Measurements from ENCODE around the gene FAM120AOS. TPM values are rescaled to one million over a fixed set of nuclear protein-coding genes. Genes with fewer than 3 reads are reported as not detected.

FAM120AOS gene
- total RNA-seq (2022; extraction: Qiagen RNA extraction; ENCODE audit: low read depth): 43.7 to 51.7 TPM (median 48.4 TPM) in 5 replicates

DNA sequence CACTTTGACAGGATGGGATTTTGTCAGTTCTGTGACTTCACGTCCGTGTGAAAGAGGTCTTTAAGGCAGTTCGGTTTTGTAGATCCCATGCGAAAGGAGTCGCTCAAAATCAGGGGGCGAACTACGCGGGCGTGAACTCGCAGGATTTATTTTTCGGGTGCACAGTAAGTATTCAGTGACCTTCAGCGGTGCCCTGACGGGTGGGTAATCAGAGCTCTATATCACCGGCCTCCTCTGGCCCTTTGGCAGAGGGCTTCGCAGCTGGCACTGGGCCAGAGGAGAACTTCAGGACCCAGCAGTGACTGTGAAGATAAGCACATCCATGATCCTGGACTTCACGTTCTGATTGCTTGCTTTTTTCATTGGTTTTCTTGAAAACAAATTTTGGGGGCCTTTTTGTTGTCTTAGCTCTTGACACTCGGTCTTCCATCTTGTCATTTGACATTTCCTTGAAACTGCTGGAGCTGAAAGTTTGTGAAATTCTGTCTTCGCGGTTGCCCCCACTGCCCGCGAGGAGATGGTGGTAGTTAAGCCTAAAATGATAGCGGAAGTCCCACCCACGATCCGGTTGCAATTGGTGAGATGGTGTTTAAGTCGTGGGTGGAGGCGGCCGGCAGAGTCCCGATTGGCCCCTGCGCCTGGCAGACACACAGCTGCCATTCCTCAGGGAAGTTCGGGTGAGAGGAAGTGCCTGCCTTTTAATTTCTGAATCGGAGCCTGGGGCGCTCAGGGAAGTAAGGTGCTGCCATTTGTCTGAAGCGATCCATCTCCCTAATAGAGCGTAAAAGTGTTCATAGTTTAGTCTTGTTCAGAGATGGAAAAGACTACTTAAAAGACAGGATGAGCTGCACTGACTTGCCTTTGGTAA lies at the start of gene FAM120AOS:
Gene FAM120AOS, minus strand, starts transcription at position 535 of the 868 bp plus-strand sequence. CDS start 872 bp downstream, outside the sequence.

DNA sequence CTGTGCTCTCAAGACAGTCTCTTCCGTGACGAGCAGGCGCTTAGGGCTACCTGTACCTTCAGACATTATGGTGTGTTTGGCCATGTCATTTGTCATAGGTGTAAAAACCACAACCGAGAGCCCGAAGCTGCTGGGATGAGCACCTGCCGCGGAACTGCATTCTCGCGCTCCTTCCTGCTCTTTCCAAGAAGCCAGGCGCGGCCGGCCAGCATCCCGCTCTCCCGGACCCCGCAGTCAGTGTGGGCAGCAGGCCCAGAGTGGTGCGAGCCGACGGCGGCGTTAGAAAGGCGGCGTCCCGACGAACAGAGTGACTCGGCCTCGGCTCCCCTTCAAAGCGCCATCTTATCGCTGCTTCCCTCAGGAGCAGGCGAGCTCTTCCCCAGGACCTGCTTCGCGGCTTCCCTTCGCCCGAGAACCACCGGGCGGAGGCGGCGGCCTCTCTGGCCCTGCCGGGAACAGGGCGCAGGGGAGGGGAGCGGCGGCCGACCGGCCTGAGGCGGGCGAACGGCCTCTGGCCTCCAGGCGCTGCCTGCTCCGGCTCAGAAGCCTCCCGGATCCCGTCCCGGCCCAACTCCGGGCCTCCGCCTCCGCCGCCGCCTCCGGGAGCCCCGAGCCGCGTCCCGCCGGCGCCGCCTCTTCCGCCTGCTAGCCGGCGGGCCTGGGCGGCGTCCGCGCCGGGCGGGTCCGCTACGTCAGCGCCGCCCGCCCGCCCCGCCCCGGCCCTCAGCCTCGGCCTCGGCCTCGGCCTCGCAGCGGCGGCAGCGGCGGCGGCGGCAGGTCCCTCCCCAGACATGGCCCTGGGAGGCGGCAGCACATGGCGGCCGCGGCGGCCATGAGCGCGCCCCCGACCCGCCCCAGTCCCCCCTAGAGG lies 2.2 kb downstream of the FAM120AOS start, which contains the start of gene FAM120A:
Gene FAM120A, plus strand, starts transcription at position 741 of the 871 bp plus-strand sequence. CDS start 231 bp downstream, outside the sequence.

Other genes starting within 250 kb of the FAM120AOS start
- 72.2 to 79.9 TPM (median 76.1 TPM) in 5 replicates for gene FAM120A, start 1.9 kb downstream of the FAM120AOS start, total RNA-seq (2022; extraction: Qiagen RNA extraction; ENCODE audit: low read depth)
- 11.6 to 18.5 TPM (median 17.0 TPM) in 5 replicates for gene PHF2, start 123.0 kb upstream of the FAM120AOS start, total RNA-seq (2022; extraction: Qiagen RNA extraction; ENCODE audit: low read depth)

Measured in A549 treated with RU486 at 1 μM for 4 hours (cell line).